Thymus (tissue), 11 donors: ENCODE measurements around the gene FGF21. TPM values are rescaled to one million over a fixed set of nuclear protein-coding genes. Genes with fewer than 3 reads are reported as not detected.
"Not testable (repeated sequence)": the region's sequence is repeated elsewhere in the genome, so short reads cannot be mapped to it uniquely, and the experiment has no call there.

Source experiments
- DNase-seq, 9 donors: peaks; one replicate each; pipeline ENCODE4 v3.0.0-alpha.2; 2013; ENCODE audit warnings: low spot score in 9 of 9, low read depth in 6 of 9, missing footprints in 1 of 9
- H3K27ac ChIP-seq, 2 donors: one replicate each; pipeline ENCODE4 v1.5.1; 2013; ENCODE audit warnings: control low read depth in 1 of 2, low read depth in 1 of 2, low read length in 1 of 2, mild to moderate bottlenecking in 1 of 2, moderate library complexity in 1 of 2
- H3K27me3 ChIP-seq, 2 donors: one replicate each; pipeline ENCODE4 v1.5.1; 2013; ENCODE audit warnings: low read length in 1 of 2; ENCODE audit not compliant: control insufficient read depth in 2 of 2, insufficient read depth in 1 of 2
- H3K36me3 ChIP-seq, 2 donors: one replicate each; pipeline ENCODE4 v1.5.1; 2013; ENCODE audit warnings: low read length in 1 of 2, mild to moderate bottlenecking in 1 of 2, moderate library complexity in 1 of 2; ENCODE audit not compliant: control insufficient read depth in 2 of 2, insufficient read depth in 2 of 2
- H3K4me1 ChIP-seq, 2 donors: one replicate each; pipeline ENCODE4 v1.5.1; 2013; ENCODE audit warnings: low read length in 2 of 2; ENCODE audit not compliant: control insufficient read depth in 2 of 2, insufficient read depth in 2 of 2
- H3K4me3 ChIP-seq, 2 donors: one replicate each; pipeline ENCODE4 v1.5.1; 2013; ENCODE audit warnings: low read length in 2 of 2, control low read depth in 1 of 2, mild to moderate bottlenecking in 1 of 2
- H3K9me3 ChIP-seq, 2 donors: one replicate each; pipeline ENCODE4 v1.5.1; 2013; ENCODE audit warnings: low read length in 1 of 2, mild to moderate bottlenecking in 1 of 2; ENCODE audit not compliant: control insufficient read depth in 2 of 2, insufficient read depth in 1 of 2
- WGBS: extraction: QIAGEN DNeasy Blood & Tissue Kit; methylation state at CpG from one replicate; pipeline ENCODE4 v1.1.7; 2013; 5-methylcytosine and 5-hydroxymethylcytosine counted together
- polyA plus RNA-seq: library from polyadenylated mRNA; stranded (reverse); fragments of 200-250 nt; gene quantifications from one replicate; pipeline ENCODE4 v1.2.3, GENCODE V29; 2013
- total RNA-seq: library from RNA; stranded (reverse); fragments of 120-200 nt; gene quantifications from one replicate; pipeline ENCODE4 v1.2.4, GENCODE V29; 2013
- donor health status: healthy.

FGF21 gene
- total and polyA plus RNA-seq, 2 donors = 0.11 TPM; not detected in 1

DNA sequence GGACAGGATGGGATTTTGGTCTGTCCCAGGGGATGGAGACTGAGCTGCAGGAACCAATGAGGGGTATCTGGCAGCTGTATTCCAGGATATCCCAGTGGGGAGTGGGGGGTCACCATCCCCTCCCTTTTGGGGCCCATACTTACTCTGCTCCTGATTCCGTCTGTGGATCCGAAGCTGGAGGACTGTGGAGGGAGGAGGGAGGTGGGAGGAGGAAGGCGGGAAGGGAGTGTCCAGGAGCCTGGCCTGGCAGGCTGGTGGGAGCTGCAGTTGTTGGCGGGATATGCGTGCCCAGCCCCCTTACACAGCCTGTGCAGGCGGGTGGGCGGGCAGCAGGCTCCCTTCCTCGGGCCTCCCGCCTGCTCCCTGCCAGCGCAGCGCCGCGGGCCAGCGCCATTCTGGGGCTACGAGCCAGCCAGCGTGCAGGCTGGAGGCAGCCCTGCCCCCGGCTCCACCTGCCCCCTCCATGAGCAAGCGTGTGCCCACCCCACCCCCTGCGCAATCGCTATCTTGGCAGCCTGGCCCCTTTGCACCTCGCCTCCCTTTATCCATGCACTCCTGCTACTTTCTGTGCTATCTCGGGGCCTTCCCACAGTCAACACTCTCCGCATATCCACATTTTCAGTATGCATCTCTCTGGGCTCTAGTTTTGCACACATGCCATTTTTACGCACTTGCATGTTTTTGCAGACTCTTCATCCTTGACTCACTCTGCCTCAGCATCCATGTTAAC lies 38.6 kb upstream of the FGF21 start:
- H3K27me3 ChIP-seq = peaks cover 0 to 7% of the 10 kb centered on the region in 2 donors
- no peak overlapping the region for H3K4me3 ChIP-seq
- H3K36me3 ChIP-seq = no peaks in the 10 kb centered on the region
- peaks cover 18 to 45% of the 10 kb centered on the region in 2 donors for H3K4me1 ChIP-seq
- H3K9me3 ChIP-seq = no peaks in the 10 kb centered on the region
- WGBS = 74% methylated on average over 24 of the region's 24 CpGs
- DNase-seq = no peak
- no peak overlapping the region for H3K27ac ChIP-seq

DNA sequence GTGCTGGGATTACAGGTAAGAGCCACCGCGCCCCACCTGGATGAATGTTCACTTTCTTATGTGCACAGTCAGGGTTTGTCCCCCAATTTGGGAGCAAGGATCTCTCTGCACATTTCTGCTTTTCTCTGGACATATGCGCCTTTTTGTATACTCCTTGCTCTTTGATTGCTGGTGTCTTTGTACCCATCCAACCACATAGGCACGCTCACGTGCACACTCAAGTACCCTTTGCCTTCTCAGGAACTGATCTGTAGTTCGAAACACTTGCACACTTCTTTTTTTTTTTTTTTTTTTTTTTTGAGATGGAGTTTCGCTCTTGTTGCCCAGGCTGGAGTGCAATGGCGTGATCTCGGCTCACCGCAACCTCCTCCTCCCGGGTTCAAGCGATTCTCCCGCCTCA lies 37.2 kb upstream of the FGF21 start:
- H3K4me1 ChIP-seq = peaks cover 13 to 40% of the 10 kb centered on the region in 2 donors
- H3K27me3 ChIP-seq, H3K36me3 ChIP-seq, DNase-seq, H3K27ac ChIP-seq, H3K9me3 ChIP-seq, H3K4me3 ChIP-seq: not testable (repeated sequence)
- WGBS = 96% methylated on average over 13 of the region's 13 CpGs

DNA sequence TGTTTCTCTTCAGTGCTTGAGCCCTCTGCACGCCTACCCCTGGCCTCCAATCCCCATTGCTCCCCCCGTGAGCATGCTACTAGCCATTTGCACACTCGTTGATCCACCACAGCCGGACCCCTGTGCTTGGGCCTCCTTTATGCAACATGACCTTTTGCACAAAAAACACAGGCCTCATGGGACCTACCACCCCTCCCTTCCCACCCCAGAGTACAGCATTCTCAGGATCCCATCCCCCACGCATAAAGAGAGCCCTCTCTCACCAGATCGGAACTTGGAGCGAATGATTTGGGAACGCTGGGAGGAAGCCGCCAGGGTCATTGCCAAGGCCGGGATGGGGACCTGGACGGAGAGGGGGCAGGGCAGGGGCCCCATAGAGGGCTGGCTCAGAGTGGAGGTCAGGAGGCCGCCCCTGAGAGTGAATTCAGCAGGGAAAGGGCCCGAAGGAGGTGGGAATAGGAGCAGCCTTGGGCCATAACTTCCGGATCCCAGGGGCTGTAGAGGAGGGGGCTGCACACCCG lies 36.6 kb upstream of the FGF21 start:
- no peaks in the 10 kb centered on the region for H3K27me3 ChIP-seq
- H3K36me3 ChIP-seq = no peaks in the 10 kb centered on the region
- no peak overlapping the region for H3K4me3 ChIP-seq
- H3K27ac ChIP-seq = no peak overlapping the region
- no peaks in the 10 kb centered on the region for H3K9me3 ChIP-seq
- 93% methylated on average over 15 of the region's 15 CpGs for WGBS
- DNase-seq = no peak
- H3K4me1 ChIP-seq = peaks cover 11 to 35% of the 10 kb centered on the region in 2 donors

DNA sequence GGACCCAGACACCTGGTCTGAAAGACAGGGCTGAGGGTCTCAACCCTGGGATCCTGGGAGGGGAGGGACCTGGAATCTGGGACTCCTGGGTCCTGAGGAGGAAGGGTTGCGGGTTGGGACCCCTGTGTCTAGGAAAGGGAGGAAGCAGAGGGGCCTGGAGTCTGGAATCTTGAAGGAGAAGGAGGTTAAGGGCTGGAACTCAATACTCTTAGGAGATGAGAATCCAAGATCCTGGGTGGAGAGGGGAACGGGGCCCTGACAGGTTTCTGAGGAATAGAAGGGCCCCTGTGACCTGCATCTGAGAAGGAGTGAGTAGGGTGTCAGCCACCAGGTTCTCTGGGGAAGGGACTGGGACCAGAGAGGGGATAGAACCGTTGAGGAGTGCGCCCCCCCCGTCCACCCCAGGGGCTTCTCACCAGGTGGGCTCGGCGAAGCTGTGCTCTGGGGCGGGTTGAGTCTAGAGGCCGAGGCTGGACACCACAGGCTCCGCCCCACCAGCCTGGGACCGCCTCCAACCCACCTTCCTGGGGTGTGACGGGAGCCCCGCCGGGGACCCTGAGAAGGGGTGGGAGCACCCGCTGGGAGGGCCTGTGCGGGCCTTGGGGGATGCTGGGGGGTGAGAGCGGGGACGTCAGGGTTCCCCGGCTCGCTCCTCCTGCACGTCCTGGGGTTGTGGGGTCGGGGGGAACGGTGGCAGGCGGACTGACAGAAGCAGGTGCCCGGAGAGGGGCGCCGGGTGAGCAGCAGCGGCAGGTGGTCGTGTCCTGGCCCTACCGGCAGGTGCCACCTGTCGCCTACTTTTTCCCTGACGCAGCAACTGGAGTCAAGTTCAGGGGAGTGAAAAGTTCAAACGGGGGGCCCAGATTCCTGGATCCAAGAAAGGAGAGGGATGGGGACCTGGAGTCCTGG lies 35.8 kb upstream of the FGF21 start, which contains the start of gene MAMSTR:
TSS of gene MAMSTR (minus strand) at position 463 of the 909 bp plus-strand sequence. CDS start 694 bp downstream, outside the sequence.
- H3K4me3 ChIP-seq = peak within 1 kb of the TSS; percentile 66 to 67
- no peaks in the 10 kb centered on the region for H3K36me3 ChIP-seq
- no peaks in the 10 kb centered on the region for H3K27me3 ChIP-seq
- peaks cover 11 to 33% of the 10 kb centered on the region in 2 donors for H3K4me1 ChIP-seq
- peaks cover 0 to 4% of the 10 kb centered on the region in 2 donors for H3K9me3 ChIP-seq
- WGBS = 90% methylated on average over 33 of the region's 33 CpGs
- H3K27ac ChIP-seq = peak within 1 kb of the TSS in 1 of 2 donors; percentile 80
- DNase-seq = no peak

DNA sequence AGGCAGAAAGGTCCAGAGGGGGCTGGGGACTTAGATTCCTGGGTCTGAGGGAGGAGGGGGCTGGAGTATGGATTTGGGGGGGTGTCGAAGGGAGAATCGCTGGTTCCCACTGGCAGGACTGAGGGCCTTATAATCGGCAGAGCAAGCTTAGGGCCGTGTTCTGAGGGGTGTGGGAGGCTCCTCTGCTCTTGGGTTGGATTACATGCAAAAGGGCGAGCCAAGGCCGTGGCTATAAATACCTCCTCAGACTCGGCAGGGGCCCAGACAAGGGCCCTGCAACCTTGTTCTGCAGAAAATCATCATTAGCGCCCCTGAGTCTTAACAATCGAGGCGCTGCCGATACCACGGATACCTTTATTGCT lies 35.1 kb upstream of the FGF21 start:
- 61% methylated on average over 12 of the region's 12 CpGs for WGBS
- H3K9me3 ChIP-seq = peaks cover 0 to 6% of the 10 kb centered on the region in 2 donors
- H3K27me3 ChIP-seq = no peaks in the 10 kb centered on the region
- no peak overlapping the region for H3K27ac ChIP-seq
- no peaks in the 10 kb centered on the region for H3K36me3 ChIP-seq
- peak overlapping the region in 1 of 2 donors; percentile 66 for H3K4me3 ChIP-seq
- DNase-seq = no peak
- peaks cover 7 to 33% of the 10 kb centered on the region in 2 donors for H3K4me1 ChIP-seq

DNA sequence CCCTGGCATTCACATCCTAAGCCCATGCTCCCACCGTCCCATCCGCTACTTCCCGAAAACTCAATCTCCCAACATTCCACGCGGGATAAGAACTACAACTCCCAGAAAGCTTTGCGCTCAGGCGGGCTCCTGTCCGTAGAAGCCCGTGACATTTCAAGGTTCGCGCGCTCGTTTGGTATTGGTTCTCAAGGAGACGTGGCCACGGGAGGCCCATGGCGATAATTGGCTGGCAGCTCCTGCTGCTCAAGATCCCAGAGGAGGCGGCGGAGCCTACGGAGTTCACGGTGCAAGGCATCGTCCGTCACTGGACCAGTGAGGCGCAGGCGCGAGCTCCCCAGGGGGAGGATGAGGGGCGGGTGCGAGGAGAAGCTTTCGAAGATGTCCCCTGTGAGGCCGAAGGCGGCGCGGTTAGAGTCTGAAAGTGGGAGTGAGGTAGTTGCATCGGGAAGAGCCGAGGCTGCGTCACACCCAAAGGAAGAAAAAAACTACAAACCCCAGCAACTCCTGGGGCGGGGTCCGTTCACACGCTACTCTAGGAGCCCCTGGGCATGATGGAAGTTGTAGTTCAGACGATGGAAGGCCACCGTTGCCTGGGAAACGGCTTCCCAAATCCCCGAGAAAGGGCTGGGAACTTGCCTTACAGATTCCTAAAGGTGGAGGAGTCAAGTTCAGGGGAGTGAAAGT lies 34.6 kb upstream of the FGF21 start:
- Histone ChIP-seq H3K27me3 (no peaks in the 10 kb centered on the region), H3K4me1 (peaks cover 7 to 33% of the 10 kb centered on the region in 2 donors), H3K27ac (peak overlapping the region; percentile 80 to 82), H3K36me3 (no peaks in the 10 kb centered on the region), H3K9me3 (peaks cover 0 to 9% of the 10 kb centered on the region in 2 donors), H3K4me3 (peak overlapping the region; percentile 66 to 67)
- DNase-seq = peak; percentile 89 to 98 (median 94)
- 18% methylated on average over 42 of the region's 42 CpGs for WGBS

DNA sequence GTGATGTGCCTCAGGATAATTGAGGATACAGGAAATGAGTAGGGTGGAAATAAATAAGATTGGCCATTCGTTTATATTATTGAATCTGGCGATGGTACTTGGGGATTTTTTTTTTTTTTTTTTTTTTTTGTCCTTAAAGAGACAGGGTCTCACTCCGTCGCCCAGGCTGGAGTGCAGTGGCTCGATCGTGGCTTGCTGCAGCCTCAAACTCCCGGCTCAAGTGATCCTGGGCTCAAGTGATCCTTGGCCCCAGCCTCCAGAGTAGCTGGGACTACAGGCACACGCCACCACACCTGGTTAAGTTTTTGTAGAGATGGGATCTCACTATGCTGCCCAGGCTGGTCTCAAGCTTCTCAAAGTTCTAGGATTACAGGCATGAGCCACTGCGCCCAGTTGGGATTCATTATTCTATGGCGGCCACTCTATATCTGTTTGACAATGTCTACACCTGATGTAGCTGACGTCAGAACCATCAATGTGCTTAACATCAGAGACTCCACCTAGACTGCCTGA lies 33.1 kb upstream of the FGF21 start:
- Histone ChIP-seq H3K27me3 (no peaks in the 10 kb centered on the region), H3K4me3 (no peak overlapping the region), H3K4me1 (peaks cover 7 to 32% of the 10 kb centered on the region in 2 donors), H3K36me3 (peaks cover 0 to 2% of the 10 kb centered on the region in 2 donors), H3K9me3 (peaks cover 0 to 20% of the 10 kb centered on the region in 2 donors), H3K27ac (no peak overlapping the region)
- 95% methylated on average over 11 of the region's 11 CpGs for WGBS
- no peak for DNase-seq

DNA sequence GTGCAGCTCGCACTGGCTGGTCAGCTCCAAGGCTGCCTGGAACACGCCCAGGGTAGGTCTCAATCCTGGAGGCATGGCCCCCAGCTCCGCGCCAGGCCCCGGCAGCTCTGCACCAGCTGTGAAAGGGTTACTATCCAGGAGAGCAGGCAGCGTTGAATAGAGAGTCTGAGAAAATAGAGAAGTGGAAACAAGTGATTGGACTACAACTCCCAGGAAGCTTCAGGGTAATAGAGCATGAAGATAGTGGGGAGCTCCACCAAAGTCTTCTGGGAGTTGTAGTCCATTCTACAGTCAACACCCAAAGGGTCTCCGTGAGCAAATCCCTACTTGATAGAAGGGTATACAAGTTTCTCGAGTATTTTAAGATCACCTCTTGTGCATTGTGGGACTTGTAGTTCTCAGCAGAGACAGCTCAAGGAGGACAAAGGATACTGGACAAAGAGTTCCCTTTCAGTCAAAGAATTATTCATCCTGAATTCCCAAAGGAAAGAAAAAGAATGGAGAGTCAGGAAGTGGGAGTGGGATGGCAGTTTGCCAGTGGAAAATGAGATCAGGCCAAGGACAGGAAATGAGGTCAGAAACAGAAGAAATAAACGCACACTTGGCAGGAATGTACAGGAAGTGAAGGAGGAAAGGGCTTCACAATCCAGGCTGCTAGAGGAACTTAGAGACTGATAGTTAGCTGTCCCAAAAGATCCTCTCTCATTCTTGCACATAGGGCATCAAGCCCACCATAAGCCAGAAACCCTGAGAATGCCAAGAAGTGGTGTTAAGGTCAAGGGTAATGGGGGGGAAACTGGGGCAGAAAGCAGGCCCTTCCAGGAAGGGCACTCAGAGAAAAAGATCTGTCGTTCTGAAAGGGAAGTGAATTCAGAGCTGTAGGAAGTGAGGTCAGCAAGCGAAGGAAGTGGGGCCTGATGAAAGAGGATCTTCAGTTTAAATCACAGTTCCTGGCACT lies 30.2 kb upstream of the FGF21 start:
- Histone ChIP-seq H3K27me3 (no peaks in the 10 kb centered on the region), H3K9me3 (peaks cover 0 to 28% of the 10 kb centered on the region in 2 donors), H3K4me1 (peaks cover 7 to 25% of the 10 kb centered on the region in 2 donors), H3K27ac (peak overlapping the region; percentile 59 to 68), H3K4me3 (no peak overlapping the region), H3K36me3 (peaks cover 0 to 2% of the 10 kb centered on the region in 2 donors)
- DNase-seq = peak in 7 of 9 donors; percentile 49 to 83 (median 64)
- 49% methylated on average over 11 of the region's 11 CpGs for WGBS
